ENCODE results near the gene PSMD11.

PSMD11 gene

DNA sequence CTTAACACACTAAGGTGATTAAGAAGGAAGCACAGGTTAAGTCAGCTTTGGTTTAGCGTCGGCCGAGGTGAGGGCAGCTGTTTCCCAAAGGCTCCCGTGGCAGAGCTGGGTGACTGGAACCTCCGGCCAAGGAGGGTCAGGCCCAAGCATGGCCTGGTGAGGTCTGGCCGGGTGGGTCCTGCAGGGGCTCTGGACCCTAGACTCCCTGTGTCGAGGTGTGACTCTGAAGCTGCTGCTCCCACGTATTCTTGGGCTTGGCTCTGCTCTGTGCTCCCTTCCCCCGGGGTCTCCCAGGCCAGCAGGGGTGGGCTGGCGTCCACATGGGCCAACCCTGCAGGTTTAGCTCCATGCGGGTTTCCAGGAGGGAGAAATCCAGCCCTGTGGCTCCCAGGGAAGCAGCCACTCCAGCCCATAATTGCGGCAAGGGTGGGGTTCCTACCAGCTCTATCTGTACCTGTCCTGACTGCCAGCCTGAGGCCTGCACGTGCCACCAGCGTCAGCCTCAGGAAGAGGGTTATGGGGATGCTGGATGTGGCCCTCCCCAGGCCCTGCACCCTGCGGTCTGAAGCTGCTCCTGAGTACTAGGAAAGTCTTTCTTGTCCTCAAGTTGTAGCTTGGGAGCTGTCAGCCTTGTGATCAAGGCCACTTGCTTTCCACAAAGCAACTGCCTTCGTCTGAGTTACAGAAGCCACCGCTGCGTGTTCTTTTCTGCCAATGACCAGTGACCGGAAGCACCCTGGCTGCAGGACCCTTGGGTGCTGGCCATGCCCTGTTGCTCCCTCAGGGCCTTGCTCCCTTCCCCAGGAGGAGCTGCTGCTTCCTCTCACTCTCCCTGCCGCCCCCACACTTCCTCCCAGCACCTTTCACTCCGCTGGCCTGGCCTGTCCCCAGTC, 47.3 kb downstream of the PSMD11 start:
- no peak for DNase-seq

DNA sequence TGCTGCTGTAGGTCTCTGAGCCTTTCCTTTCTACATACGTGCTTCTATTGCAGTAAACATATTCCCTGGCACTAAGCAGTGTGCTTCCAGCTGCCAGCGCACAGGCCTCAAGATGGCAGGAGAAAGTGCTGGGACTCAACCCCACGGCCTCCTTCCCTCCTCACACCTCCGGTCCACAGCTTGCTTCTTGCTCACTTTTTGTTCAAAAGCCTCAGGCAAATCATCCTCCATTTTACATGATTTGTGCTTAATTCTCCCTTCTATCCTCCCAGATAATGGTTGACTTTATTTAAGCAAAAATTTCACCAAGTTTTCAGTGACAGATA, 47.9 kb downstream of the PSMD11 start:
- no peak for DNase-seq

GRCh38 chr17:32492648-32493289, 48.5 kb downstream of the PSMD11 start:
- DNase-seq: no peak

DNA sequence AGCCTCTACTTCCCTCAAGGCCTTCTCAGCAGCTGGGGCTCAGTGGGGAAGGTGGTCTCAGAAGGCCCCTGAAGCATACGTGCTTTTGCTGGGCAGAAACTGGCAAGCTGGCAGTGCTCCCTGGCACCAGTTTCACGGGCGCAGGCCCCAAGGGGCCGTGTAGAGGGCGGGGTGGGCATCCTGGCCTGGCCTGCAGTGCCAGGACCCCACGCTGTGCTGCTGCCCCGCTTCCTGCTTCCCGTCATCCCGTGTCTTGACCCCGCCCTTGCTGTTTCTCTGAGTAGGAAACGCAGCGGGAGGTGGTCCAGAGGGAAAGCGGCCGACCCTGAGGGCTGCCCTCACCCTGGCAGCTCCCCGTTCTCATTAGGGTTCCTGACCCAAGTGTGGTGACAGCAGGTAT, 49.3 kb downstream of the PSMD11 start:
- DNase-seq: no peak

- DNase-seq: no peak
These were observed 49.7 kb downstream of the PSMD11 start for GRCh38 chr17:32493976-32494513.

DNA sequence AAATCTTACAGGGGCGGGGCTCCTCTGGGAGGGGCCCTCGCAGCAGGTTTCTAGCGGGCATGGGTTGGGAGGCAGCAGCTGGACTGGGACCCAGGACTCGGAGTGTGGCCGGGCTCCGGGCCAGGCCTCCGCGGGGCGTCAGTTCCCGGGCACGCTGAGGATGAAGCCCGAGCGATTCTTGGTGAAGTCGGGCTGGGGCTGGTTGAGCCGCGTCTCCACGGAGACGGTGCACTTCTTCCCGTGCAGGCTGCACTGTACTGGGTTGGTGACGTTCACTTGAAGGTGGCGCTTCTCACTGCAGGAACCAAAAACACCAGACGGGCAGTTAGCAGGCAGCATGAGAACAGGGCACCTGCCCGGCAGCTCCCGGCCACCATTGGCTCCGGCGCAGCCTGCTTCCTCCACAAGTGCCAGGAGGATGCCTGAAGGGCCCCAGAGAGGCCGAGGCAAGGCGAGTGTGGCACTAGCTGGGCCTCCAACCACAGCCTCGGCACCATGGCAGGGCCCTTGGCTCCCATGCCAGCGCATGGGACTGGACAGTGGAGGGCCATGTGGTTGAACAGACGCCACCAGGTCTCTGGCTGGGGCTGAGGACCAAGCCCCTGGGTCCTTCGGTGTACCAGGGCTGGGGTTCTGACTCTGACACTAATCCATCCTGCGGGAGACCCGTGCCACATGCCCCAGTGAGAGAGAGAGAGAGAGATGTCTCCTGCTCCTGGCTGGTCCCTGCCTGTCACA, 50.5 kb downstream of the PSMD11 start:
- DNase-seq: no peak

DNA sequence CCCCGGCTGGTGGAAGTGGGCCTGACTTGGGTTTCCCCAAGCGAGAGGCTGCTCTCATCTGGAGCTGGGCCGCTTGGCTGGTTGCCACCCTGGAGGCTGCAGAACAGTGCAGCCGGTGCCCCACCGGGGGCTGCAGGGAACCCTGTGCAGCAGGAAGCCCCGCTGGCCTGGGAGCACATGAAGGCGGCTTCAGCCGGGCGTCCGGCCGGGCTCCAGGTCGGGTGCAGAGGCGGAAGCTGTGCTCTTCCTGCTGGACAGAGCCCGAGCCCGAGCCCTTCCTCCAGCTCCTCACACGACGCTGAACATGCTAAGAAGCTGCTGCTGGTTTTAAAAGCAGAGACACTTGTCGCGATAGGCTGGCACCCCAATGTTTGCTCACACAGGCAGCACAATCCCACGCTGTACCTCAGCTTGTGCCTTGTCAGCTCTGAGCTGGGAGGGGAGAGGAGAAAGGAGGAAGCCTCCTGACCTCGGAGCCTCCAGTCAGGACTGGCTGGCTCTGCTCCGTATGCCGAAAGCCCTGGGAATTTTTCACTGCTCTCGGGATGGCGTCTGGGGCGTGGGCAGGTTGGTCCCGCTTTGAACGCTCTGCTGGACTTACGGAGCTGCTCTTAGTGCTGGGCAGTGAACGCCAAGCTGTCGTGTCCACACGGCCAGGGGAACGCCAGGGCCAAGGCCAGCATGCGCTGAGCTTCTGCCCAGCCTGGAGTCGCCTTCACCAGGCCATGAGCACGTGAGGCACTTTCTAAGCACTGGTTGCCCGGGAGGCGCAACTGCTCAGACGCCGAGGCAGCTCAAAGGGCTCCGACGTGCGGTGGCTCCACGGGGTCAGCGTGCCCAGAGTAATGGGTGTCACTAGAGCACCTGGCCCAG, 51.3 kb downstream of the PSMD11 start:
- DNase-seq: no peak

GRCh38 chr17:32496395-32497073, 52.2 kb downstream of the PSMD11 start:
- no peak for DNase-seq

DNA sequence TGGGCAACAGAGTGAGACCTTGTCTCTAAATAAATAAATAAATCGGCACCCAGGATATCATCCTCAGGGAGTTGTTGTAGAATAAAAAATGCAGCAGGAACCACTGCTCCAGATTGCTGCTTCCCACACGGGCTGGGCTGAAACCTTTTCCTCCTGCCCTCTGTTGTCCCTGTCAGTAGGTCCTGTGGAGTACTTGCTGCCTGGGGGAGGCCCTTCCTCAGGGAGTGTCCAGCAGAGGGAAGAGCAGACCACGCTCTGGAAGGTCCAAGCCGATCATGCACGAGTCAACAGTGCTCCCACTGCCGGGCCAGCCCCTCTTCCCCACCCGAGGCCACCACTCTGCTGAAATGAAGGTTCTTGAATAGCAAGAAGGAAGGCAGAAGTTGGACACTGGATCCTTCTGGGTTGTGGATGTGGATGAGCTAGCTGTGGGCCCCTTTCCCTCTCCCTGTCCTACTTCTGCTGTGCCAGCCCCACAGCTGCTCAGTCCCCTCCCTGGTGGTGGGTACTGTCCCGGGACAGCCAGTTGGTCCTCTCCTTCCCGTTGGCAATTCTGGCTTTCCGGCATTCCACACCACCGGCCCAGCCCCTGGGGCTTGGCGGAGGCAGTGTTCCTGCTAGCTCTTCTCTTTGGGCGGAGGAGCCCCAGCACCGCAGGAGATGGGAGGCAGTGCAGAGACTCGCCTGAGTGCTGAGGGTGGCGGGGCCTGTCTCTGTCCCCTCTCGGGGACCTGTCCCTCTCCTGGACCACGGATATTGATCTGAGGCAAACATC, 53.3 kb downstream of the PSMD11 start:
- no peak for DNase-seq

- DNase-seq: no peak
These were observed 54.1 kb downstream of the PSMD11 start for GRCh38 chr17:32498391-32498790.

GRCh38 chr17:32502013-32502412, 57.7 kb downstream of the PSMD11 start:
- DNase-seq: no peak

DNA sequence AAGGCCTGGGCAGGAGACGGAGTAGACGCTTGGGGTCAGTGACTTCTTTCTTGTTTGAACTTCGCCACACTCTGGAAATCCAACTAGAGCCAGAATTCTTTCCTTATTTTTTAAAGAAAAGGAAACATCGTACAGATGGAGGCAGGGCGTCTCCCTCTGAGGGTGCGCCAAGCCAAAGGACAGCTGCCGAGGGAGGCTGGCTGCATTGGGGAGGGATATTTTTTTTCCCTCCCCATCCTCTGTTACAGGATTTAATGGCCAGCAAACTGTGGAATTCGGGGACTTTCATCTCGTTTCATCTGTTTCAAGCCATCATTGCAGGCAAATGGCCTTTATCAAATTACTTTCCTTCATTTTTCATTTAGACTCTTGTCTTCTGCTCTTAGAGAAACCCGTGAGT, 58.4 kb downstream of the PSMD11 start:
- DNase-seq: no peak

GRCh38 chr17:32503251-32504165, 59.2 kb downstream of the PSMD11 start:
- no peak for DNase-seq

- DNase-seq: no peak
These were observed 60.1 kb downstream of the PSMD11 start for GRCh38 chr17:32504166-32504990.

GRCh38 chr17:32508926-32509325, 64.6 kb downstream of the PSMD11 start:
- DNase-seq: no peak

DNA sequence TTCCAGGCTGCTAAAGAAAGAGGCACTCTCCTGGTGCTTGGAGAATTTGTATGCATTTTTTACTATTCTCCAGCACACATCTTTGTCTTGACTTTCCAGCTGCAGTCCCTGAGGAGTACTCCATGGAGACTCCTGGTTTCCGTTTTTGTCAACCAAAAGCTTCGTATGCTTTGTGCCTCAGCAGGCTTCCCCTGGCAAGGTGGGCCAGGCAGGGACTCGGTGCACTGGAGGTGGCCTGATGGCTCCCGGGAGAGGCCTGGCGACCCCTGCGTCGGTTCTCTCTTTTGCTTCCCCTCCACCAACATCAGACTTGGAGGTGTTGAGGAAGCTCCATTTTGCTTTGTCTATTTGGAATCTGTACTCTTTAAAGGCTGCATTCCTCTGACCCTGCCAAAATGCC, 66.2 kb downstream of the PSMD11 start:
- DNase-seq: no peak

- no peak for DNase-seq
These were observed 68.0 kb downstream of the PSMD11 start for GRCh38 chr17:32512328-32512727.

DNA sequence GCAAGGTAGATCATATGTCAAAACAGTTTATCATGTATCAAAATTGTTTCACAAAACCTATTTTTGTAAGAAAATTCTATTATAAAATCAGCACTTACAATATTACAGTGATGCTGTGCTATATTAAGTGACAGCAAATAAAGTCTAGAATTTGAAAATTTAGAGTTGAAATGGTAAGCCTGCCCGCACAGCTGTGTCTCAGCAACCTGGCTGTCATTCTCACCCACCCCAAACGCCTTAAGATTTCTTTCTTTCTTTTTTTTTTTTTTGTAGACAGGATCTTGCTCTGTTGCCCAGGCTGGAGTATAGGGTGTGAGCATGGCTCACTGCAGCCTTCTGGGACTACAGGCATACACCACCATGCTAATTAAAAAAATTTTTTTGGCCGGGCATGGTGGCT, 69.3 kb downstream of the PSMD11 start:
- DNase-seq: no peak

- no peak for DNase-seq
These were observed 70.3 kb downstream of the PSMD11 start for GRCh38 chr17:32514606-32515005.
